NB4 (cell line): Measurements from ENCODE around the gene TM4SF5.

Source experiments
- CTCF ChIP-seq: IDR thresholded peaks from one replicate; pipeline ENCODE4 v1.5.1; 2012; ENCODE audit warnings: low read depth, low read length
- POLR2A ChIP-seq: IDR thresholded peaks from 2 replicates; pipeline ENCODE4 v1.6.1; 2011; ENCODE audit warnings: mild to moderate bottlenecking; ENCODE audit not compliant: insufficient read length; ENCODE audit errors: extremely low read depth

GRCh38 chr17:4786516-4786915, 14.8 kb downstream of the TM4SF5 start:
- TF ChIP-seq CTCF (no peak), POLR2A (no peak)
